ENCODE results near the gene PSAT1.

The PSAT1 gene

GRCh38 chr9:78324068-78324650 lies 27.2 kb downstream of the PSAT1 start:
- H3K27me3 ChIP-seq (ENCODE audit: insufficient read depth, low read length, poor library complexity, severe bottlenecking) = no peaks in the 10 kb centered on the region
- H3K79me2 ChIP-seq (ENCODE audit: insufficient read depth, low read length) = no peaks in the 10 kb centered on the region
- H3K4me2 ChIP-seq (ENCODE audit: low read depth, low read length, poor library complexity, severe bottlenecking) = no peak overlapping the region
- no peaks in the 10 kb centered on the region for H3K36me3 ChIP-seq (ENCODE audit: insufficient read depth, low read length)
- no peak overlapping the region for H2AFZ ChIP-seq (ENCODE audit: low read length)
- H4K20me1 ChIP-seq (ENCODE audit: insufficient read depth, low read length, poor library complexity, severe bottlenecking) = no peaks in the 10 kb centered on the region
- H3K9ac ChIP-seq (ENCODE audit: low read depth, low read length, poor library complexity, severe bottlenecking) = no peak overlapping the region
- H3K4me1 ChIP-seq (ENCODE audit: insufficient read depth, low read length, poor library complexity, severe bottlenecking) = no peaks in the 10 kb centered on the region
- H3F3A ChIP-seq (ENCODE audit: low read depth) = no peaks in the 10 kb centered on the region
- H3K9me3 ChIP-seq (ENCODE audit: insufficient read depth, low read depth, low read length) = no peaks in the 10 kb centered on the region
- TF ChIP-seq, protein P1, sequence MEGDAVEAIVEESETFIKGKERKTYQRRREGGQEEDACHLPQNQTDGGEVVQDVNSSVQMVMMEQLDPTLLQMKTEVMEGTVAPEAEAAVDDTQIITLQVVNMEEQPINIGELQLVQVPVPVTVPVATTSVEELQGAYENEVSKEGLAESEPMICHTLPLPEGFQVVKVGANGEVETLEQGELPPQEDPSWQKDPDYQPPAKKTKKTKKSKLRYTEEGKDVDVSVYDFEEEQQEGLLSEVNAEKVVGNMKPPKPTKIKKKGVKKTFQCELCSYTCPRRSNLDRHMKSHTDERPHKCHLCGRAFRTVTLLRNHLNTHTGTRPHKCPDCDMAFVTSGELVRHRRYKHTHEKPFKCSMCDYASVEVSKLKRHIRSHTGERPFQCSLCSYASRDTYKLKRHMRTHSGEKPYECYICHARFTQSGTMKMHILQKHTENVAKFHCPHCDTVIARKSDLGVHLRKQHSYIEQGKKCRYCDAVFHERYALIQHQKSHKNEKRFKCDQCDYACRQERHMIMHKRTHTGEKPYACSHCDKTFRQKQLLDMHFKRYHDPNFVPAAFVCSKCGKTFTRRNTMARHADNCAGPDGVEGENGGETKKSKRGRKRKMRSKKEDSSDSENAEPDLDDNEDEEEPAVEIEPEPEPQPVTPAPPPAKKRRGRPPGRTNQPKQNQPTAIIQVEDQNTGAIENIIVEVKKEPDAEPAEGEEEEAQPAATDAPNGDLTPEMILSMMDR (conservative IDR thresholded peaks at IDR 0.05; ENCODE audit: low read length) = no peak
- no peak for TF ChIP-seq EZH2phosphoT487 (IDR thresholded peaks at IDR 0.05; ENCODE audit: borderline replicate concordance)
- H3K9me2 ChIP-seq (replicated peaks; ENCODE audit: low read depth, low read length) = no peaks in the 10 kb centered on the region; the same call in 1 of the 2 replicates
- no peak overlapping the region for H3K4me3 ChIP-seq (ENCODE audit: low read length, poor library complexity, severe bottlenecking)

GRCh38 chr9:78324682-78325081 lies 27.8 kb downstream of the PSAT1 start:
- Histone ChIP-seq H3K9me2 (replicated peaks; ENCODE audit: low read depth, low read length) (no peaks in the 10 kb centered on the region; the same call in 1 of the 2 replicates), H4K20me1 (ENCODE audit: insufficient read depth, low read length, poor library complexity, severe bottlenecking) (no peaks in the 10 kb centered on the region), H3K79me2 (ENCODE audit: insufficient read depth, low read length) (no peaks in the 10 kb centered on the region), H3F3A (ENCODE audit: low read depth) (no peaks in the 10 kb centered on the region), H3K4me2 (ENCODE audit: low read depth, low read length, poor library complexity, severe bottlenecking) (no peak overlapping the region), H2AFZ (ENCODE audit: low read length) (no peak overlapping the region), H3K36me3 (ENCODE audit: insufficient read depth, low read length) (no peaks in the 10 kb centered on the region), H3K27me3 (ENCODE audit: insufficient read depth, low read length, poor library complexity, severe bottlenecking) (no peaks in the 10 kb centered on the region), H3K4me3 (ENCODE audit: low read length, poor library complexity, severe bottlenecking) (no peak overlapping the region), H3K9ac (ENCODE audit: low read depth, low read length, poor library complexity, severe bottlenecking) (no peak overlapping the region), H3K9me3 (ENCODE audit: insufficient read depth, low read depth, low read length) (no peaks in the 10 kb centered on the region), H3K4me1 (ENCODE audit: insufficient read depth, low read length, poor library complexity, severe bottlenecking) (no peaks in the 10 kb centered on the region)
- TF ChIP-seq, protein P1 (conservative IDR thresholded peaks at IDR 0.05; ENCODE audit: low read length) = no peak
- TF ChIP-seq EZH2phosphoT487 (IDR thresholded peaks at IDR 0.05; ENCODE audit: borderline replicate concordance) = no peak

- Histone ChIP-seq H3K9me3 (ENCODE audit: insufficient read depth, low read depth, low read length) (no peaks in the 10 kb centered on the region), H3K9ac (ENCODE audit: low read depth, low read length, poor library complexity, severe bottlenecking) (no peak overlapping the region), H4K20me1 (ENCODE audit: insufficient read depth, low read length, poor library complexity, severe bottlenecking) (no peaks in the 10 kb centered on the region), H3K79me2 (ENCODE audit: insufficient read depth, low read length) (no peaks in the 10 kb centered on the region), H3K4me2 (ENCODE audit: low read depth, low read length, poor library complexity, severe bottlenecking) (no peak overlapping the region), H3K4me3 (ENCODE audit: low read length, poor library complexity, severe bottlenecking) (no peak overlapping the region), H3F3A (ENCODE audit: low read depth) (no peaks in the 10 kb centered on the region), H3K4me1 (ENCODE audit: insufficient read depth, low read length, poor library complexity, severe bottlenecking) (no peaks in the 10 kb centered on the region), H3K36me3 (ENCODE audit: insufficient read depth, low read length) (no peaks in the 10 kb centered on the region), H3K27me3 (ENCODE audit: insufficient read depth, low read length, poor library complexity, severe bottlenecking) (no peaks in the 10 kb centered on the region), H3K9me2 (replicated peaks; ENCODE audit: low read depth, low read length) (no peaks in the 10 kb centered on the region; the same call in 1 of the 2 replicates), H2AFZ (ENCODE audit: low read length) (no peak overlapping the region)
- no peak for TF ChIP-seq EZH2phosphoT487 (IDR thresholded peaks at IDR 0.05; ENCODE audit: borderline replicate concordance)
- TF ChIP-seq, protein P1 (conservative IDR thresholded peaks at IDR 0.05; ENCODE audit: low read length) = no peak
Observed at GRCh38 chr9:78325343-78325742, 28.4 kb downstream of the PSAT1 start.
